Measurements from ENCODE around the gene LCN6. TPM values are rescaled to one million over a fixed set of nuclear protein-coding genes. Genes with fewer than 3 reads are reported as not detected.

LCN6 gene
- total RNA-seq, 1 experiment from 2014 or later = not detected

- no peaks in the 10 kb centered on the region for H3K79me1 ChIP-seq (ENCODE audit: insufficient read depth, low read depth, low read length, poor library complexity, severe bottlenecking)
- no peak overlapping the region for H2BK15ac ChIP-seq (ENCODE audit: low read depth, low read length)
- no peak overlapping the region for H4K91ac ChIP-seq (ENCODE audit: insufficient read length, low read depth, low read length)
- H3K9ac ChIP-seq (ENCODE audit: extremely low read depth, insufficient read length, low read length) = no peak overlapping the region
- H3K23me2 ChIP-seq (ENCODE audit: insufficient read length, low read depth, low read length, poor library complexity, severe bottlenecking) = peaks cover 7% of the 10 kb centered on the region
- H2BK5ac ChIP-seq (ENCODE audit: insufficient read length, low read length) = no peak overlapping the region
- H3K4me1 Mint-ChIP-seq = peaks cover 17 to 27% of the 10 kb centered on the region in 2 experiments
- DNase-seq = no peak
- H3K9me3 ChIP-seq (ENCODE audit: control insufficient read depth, low read depth, low read length) = no peaks in the 10 kb centered on the region
- H4K20me1 ChIP-seq (ENCODE audit: control insufficient read depth, insufficient read depth, insufficient read length) = no peaks in the 10 kb centered on the region
- H3K27me3 ChIP-seq (ENCODE audit: insufficient read depth, low read length) = no peaks in the 10 kb centered on the region; the same call in 1 of the 2 replicates
- no peaks in the 10 kb centered on the region for H3K79me2 ChIP-seq (ENCODE audit: insufficient read depth, low read length)
- peak overlapping the region in 1 of 3 experiments; percentile 32; a peak in 1 of 7 replicates for H3K27ac Mint-ChIP-seq
- no peak overlapping the region for H2AK5ac ChIP-seq (ENCODE audit: insufficient read length, low read length)
- WGBS (ENCODE audit: extremely low coverage, insufficient read length, low lambda C conversion rate) = no CpG with 5 or more reads among the region's 6 CpGs
- no peak overlapping the region for H3K14ac ChIP-seq (ENCODE audit: insufficient read depth, low read length)
- peaks cover 0 to 8% (median 1%) of the 10 kb centered on the region in 3 experiments; a peak in 3 of 7 replicates for H3K36me3 Mint-ChIP-seq (ENCODE audit: insufficient read depth in 1 of 3, low read depth in 3 of 3)
- H3K27ac ChIP-seq (ENCODE audit: insufficient read length, low read depth, low read length) = no peak overlapping the region
- H3K4ac ChIP-seq (ENCODE audit: low read depth, low read length) = no peak overlapping the region
- H2BK20ac ChIP-seq (ENCODE audit: low read depth, low read length, poor library complexity, severe bottlenecking) = no peak overlapping the region
- H3K4me1 ChIP-seq (ENCODE audit: insufficient read depth, low read length) = no peaks in the 10 kb centered on the region
- H3K23ac ChIP-seq (ENCODE audit: insufficient read length, low read depth, low read length) = no peak overlapping the region
- no peak overlapping the region for H2AFZ ChIP-seq (ENCODE audit: low read length)
- no peak overlapping the region for H3T11ph ChIP-seq (ENCODE audit: low read length)
- no peak overlapping the region for H2BK120ac ChIP-seq (ENCODE audit: low read depth, low read length, poor library complexity, severe bottlenecking)
- no peak for TF ChIP-seq CTCF (conservative IDR thresholded peaks at IDR 0.05)
- H3K4me3 Mint-ChIP-seq = no peak overlapping the region
- no peak overlapping the region for H2BK12ac ChIP-seq (ENCODE audit: insufficient read length, low read depth, low read length)
- H4K8ac ChIP-seq (replicated peaks; ENCODE audit: insufficient read length, low read depth, low read length) = no peak overlapping the region
- no peak overlapping the region for H4K5ac ChIP-seq (ENCODE audit: insufficient read length, low read depth, low read length)
- H3K4me2 ChIP-seq (ENCODE audit: insufficient read depth, insufficient read length, low read length) = no peak overlapping the region
- H3K9me3 Mint-ChIP-seq = no peaks in the 10 kb centered on the region
- no peak overlapping the region for H3K18ac ChIP-seq (ENCODE audit: insufficient read length, low read depth, low read length)
- peaks cover 36% of the 10 kb centered on the region for H3K27me3 Mint-ChIP-seq (ENCODE audit: low read depth)
- H3K56ac ChIP-seq (ENCODE audit: insufficient read length, low read depth, low read length) = no peak overlapping the region
Measured at GRCh38 chr9:136795000-136795348, 46.6 kb upstream of the LCN6 start.
